Raji (cell line): ENCODE results near the gene CDHR1.

Source experiments
- POLR2A ChIP-seq: IDR thresholded peaks from 2 replicates; pipeline ENCODE4 v1.6.1; 2011; ENCODE audit warnings: low read depth, low read length, control low read depth; ENCODE audit not compliant: insufficient read depth

The CDHR1 gene

GRCh38 chr10:84173501-84173929, 20.8 kb upstream of the CDHR1 start, which contains the start of gene GPR15LG:
GPR15LG (plus strand) TSS chr10:84173801; CDS start chr10:84173852, 51 bp downstream.
- TF ChIP-seq POLR2A = no peak

GRCh38 chr10:84175436-84175835, 18.9 kb upstream of the CDHR1 start:
- no peak for TF ChIP-seq POLR2A

DNA sequence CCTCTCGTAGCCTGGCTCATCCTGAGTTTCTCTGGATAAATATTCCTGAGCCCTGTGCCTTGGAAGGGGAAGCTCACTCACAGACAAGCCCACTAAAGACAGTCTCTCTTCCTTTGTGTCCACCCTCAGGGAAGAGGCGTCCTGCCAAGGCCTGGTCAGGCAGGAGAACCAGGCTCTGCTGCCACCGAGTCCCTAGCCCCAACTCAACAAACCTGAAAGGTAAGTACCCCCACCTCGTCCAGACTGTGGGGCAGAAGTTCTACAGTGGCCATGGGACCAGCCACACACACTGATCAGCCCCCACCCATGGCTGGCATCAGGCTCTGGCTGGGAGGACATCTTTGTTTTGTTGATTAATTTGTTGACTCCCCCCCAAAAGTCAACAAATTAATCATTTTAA, 18.0 kb upstream of the CDHR1 start:
- TF ChIP-seq POLR2A = no peak

DNA sequence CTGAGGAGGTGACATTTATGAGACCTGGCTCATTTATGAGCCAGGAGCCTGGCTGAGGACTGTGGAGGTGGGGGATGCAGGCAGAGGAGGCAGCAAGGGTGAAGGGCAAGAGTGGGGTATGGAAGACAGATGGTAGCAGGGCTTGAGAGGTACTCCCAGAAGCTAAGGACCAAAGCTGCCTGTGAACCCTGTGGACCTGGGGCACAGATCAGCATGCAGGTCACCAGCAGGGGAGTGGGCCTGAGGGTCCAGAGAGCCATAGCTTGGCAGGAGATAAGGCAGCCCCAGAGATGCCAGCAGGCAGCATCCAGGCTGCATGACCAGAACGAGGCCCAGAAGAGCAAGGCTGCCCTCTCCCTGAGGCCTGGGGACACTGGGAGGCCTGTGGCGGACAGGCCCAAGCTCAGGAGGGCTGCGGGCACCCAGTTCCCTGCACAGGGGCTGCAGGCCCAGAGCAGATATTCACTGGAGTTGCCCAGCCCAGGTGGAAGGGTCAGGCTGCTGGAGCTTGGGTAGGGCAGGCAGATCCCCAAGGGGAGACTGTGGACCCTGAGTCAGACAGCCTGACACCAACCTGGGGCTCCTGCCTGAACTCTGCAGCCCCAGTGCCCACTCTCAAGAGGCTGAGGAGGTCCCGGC, 17.4 kb upstream of the CDHR1 start:
- no peak for TF ChIP-seq POLR2A

GRCh38 chr10:84177541-84178141, 16.7 kb upstream of the CDHR1 start:
- no peak for TF ChIP-seq POLR2A

GRCh38 chr10:84178160-84178609, 16.2 kb upstream of the CDHR1 start:
- no peak for TF ChIP-seq POLR2A

DNA sequence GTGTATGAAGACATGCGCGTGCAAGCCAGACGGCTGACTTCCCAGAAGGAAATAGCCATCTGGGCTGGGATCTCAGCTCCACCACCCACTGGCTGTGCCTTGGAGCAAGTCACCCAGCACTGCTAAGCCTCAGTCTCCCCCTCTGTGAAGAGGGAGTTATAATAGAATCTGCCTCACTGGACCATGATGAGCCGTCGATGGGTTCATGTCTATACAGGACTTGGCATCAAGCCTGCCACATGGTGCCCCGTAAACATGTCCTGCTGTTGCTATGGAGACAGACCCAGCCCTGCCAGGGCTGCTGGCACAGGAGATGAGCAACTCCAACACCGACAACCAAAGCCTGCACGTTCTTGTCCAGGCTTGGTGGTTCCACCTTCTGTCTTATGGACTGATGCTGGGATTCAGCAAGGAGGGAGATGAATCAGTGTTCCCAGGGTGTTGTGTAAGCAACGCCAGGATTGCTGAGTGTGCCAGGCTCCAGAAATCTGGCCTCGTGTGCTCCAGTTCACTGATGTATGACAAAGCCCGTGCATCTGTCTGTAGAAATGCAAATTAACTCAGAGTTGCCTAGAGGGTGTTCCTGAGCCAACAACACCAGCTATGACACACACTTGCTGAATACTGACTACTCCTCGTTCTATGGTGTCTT, 15.2 kb upstream of the CDHR1 start:
- TF ChIP-seq POLR2A = 0 out of 2 replicates have a peak, but pooled peaks have one; percentile 31

DNA sequence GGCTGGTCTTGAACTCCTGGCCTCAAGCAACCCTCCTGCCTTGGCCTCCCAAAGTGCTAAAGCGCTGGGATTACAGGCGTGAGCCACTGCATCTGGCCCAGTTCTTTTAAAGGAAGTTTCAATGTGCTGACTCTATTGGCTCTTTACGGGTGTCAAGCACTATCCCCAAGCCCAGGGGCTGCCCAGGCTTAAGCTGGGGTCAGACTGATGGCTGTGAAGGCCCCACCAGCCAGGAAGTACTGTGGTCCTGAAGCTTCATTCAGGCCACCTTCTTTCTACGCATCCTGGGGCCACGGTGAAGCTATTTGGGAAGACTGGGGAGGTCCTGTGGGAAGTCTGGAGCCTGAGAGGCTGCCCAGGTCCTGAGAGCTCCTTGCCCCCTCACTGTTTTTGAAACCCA, 12.7 kb upstream of the CDHR1 start:
- TF ChIP-seq POLR2A = no peak

GRCh38 chr10:84184517-84184916, 9.8 kb upstream of the CDHR1 start:
- TF ChIP-seq POLR2A = no peak

GRCh38 chr10:84185526-84186175, 8.7 kb upstream of the CDHR1 start:
- no peak for TF ChIP-seq POLR2A

DNA sequence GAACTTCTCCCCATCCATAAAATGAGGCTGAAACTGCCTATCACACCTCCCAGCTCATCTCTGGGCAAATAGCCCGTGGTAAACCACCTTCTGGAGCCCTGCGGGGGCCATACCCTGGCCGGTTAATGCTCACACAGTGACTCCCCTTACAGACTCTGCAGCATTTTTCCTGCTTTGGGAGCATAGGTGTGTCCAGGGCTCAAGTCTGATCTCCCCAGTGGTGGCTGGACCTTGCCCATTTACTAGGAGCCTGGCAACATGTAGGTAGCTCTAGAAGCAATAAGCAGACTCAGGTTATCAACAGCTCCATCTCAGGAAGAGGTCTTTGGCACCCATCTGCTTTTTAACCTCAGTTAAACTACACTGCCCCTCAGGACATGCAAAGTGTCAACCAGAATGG, 5.5 kb upstream of the CDHR1 start:
- no peak for TF ChIP-seq POLR2A

GRCh38 chr10:84190621-84191020, 3.7 kb upstream of the CDHR1 start:
- TF ChIP-seq POLR2A = no peak

GRCh38 chr10:84191106-84191505, 3.2 kb upstream of the CDHR1 start:
- no peak for TF ChIP-seq POLR2A

DNA sequence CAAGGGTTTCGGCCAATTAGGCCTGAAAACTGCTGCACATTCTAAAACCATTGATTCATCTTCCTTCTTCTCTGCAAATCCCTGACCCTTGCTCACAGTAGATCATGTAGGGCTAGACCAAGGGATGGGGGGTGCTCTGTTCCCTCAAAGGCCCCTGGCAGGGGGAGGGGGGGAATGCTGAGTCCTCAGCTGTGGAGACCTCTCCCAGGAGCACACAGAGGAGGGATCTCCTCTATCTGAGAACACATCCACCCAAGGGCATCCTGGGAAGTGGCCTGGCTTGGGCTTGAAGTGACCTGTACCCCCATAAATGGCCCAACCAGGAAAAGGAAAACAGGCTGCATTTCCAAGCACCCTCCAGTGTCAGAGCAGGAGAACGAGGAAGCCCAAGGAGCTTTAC, 1.0 kb upstream of the CDHR1 start:
- no peak for TF ChIP-seq POLR2A

- TF ChIP-seq POLR2A = no peak
Observed at GRCh38 chr10:84193846-84194423, 402 bp upstream of the CDHR1 start.
